GM21737 (cell line): ENCODE data around the gene KRTAP21-1.
"Not testable (repeated sequence)": the region's sequence is repeated elsewhere in the genome, so short reads cannot be mapped to it uniquely, and the experiment has no call there.

Experiments
- ATAC-seq: cut with Tn5 transposase; IDR thresholded peaks from one replicate; pipeline ENCODE4 v1.9.1; 2021; ENCODE audit warnings: mild to moderate bottlenecking, moderate library complexity; ENCODE audit not compliant: unreplicated experiment

The KRTAP21-1 gene

GRCh38 chr21:30755328-30755727 lies at the start of gene KRTAP21-1:
TSS of gene KRTAP21-1 (minus strand) at chr21:30755428. CDS start at chr21:30755378, 50 bp downstream.
- not testable (repeated sequence) for ATAC-seq

- ATAC-seq: no peak
Observed at GRCh38 chr21:30800605-30801004, 45.4 kb upstream of the KRTAP21-1 start.

- no peak for ATAC-seq
Observed at GRCh38 chr21:30793581-30794314, 38.5 kb upstream of the KRTAP21-1 start.

GRCh38 chr21:30779249-30779648 lies 24.0 kb upstream of the KRTAP21-1 start:
- no peak for ATAC-seq

- no peak for ATAC-seq
Observed at GRCh38 chr21:30769724-30770431, 14.7 kb upstream of the KRTAP21-1 start.

GRCh38 chr21:30760776-30761175 lies 5.5 kb upstream of the KRTAP21-1 start:
- ATAC-seq: no peak

- ATAC-seq: no peak
Observed at GRCh38 chr21:30758306-30758705, 3.1 kb upstream of the KRTAP21-1 start.

- ATAC-seq: no peak
Observed at GRCh38 chr21:30747159-30747558, 8.1 kb downstream of the KRTAP21-1 start, which contains the start of gene KRTAP21-2. TSS of gene KRTAP21-2 (minus strand) at chr21:30747259. CDS start at chr21:30747202, 57 bp downstream.

GRCh38 chr21:30740462-30740861 lies 14.8 kb downstream of the KRTAP21-1 start:
- ATAC-seq: no peak

- no peak for ATAC-seq
Observed at GRCh38 chr21:30733026-30733425, 22.2 kb downstream of the KRTAP21-1 start.

- no peak for ATAC-seq
Observed at GRCh38 chr21:30726726-30727125, 28.5 kb downstream of the KRTAP21-1 start.

GRCh38 chr21:30719401-30719800 lies 35.8 kb downstream of the KRTAP21-1 start:
- ATAC-seq: no peak

GRCh38 chr21:30718239-30718909 lies 36.9 kb downstream of the KRTAP21-1 start, which contains the start of gene KRTAP21-3:
TSS of gene KRTAP21-3 (minus strand) at chr21:30718777. CDS start at chr21:30718759, 18 bp downstream.
- ATAC-seq: no peak

GRCh38 chr21:30717105-30717504 lies 38.1 kb downstream of the KRTAP21-1 start:
- no peak for ATAC-seq

- no peak for ATAC-seq
Observed at GRCh38 chr21:30714946-30715345, 40.3 kb downstream of the KRTAP21-1 start.

- no peak for ATAC-seq
Observed at GRCh38 chr21:30714456-30714855, 40.8 kb downstream of the KRTAP21-1 start.

GRCh38 chr21:30713766-30714165 lies 41.5 kb downstream of the KRTAP21-1 start:
- no peak for ATAC-seq

- no peak for ATAC-seq
Observed at GRCh38 chr21:30710499-30710898, 44.7 kb downstream of the KRTAP21-1 start.

GRCh38 chr21:30707409-30707808 lies 47.8 kb downstream of the KRTAP21-1 start:
- no peak for ATAC-seq
